NT2/D1 (cell line): ENCODE data around the gene RIPOR2.

Experiments
- SUZ12 ChIP-seq: IDR thresholded peaks from 2 replicates; pipeline ENCODE4 v1.6.1; 2011; ENCODE audit not compliant: insufficient read length, insufficient read depth; ENCODE audit errors: extremely low read depth
- YY1 ChIP-seq: IDR thresholded peaks from 2 replicates; pipeline ENCODE4 v1.6.1; 2011; ENCODE audit not compliant: insufficient read length, insufficient read depth

GRCh38 chr6:24922170-24922569 is 13.6 kb downstream of the RIPOR2 start:
- TF ChIP-seq SUZ12 (no peak), YY1 (no peak)
